Measurements from ENCODE around the gene SLC66A3. TPM values are rescaled to one million over a fixed set of nuclear protein-coding genes. Genes with fewer than 3 reads are reported as not detected.

SLC66A3 gene
- total RNA-seq, 1 experiment from 2014 or later = 55.4 TPM

- DNase-seq (ENCODE audit: low read depth, low spot score) = no peak
- in situ Hi-C loops (cut with HindIII; ENCODE audit: low pct_unique_long_range_greater_than_20kb, low sequenced_read_pairs) = no loop called here
Measured at GRCh38 chr2:11182951-11183350, 27.7 kb downstream of the SLC66A3 start.

- DNase-seq (ENCODE audit: low read depth, low spot score) = no peak
- in situ Hi-C loops (cut with HindIII; ENCODE audit: low pct_unique_long_range_greater_than_20kb, low sequenced_read_pairs) = no loop called here
Measured at GRCh38 chr2:11186145-11186544, 30.9 kb downstream of the SLC66A3 start.

GRCh38 chr2:11187083-11187619, 31.9 kb downstream of the SLC66A3 start:
- DNase-seq (ENCODE audit: low read depth, low spot score) = no peak
- in situ Hi-C loops (cut with HindIII; ENCODE audit: low pct_unique_long_range_greater_than_20kb, low sequenced_read_pairs) = no loop called here

- no peak for DNase-seq (ENCODE audit: low read depth, low spot score)
- in situ Hi-C loops (cut with HindIII; ENCODE audit: low pct_unique_long_range_greater_than_20kb, low sequenced_read_pairs) = no loop called here
Measured at GRCh38 chr2:11187731-11188130, 32.5 kb downstream of the SLC66A3 start.

GRCh38 chr2:11196246-11196645, 41.0 kb downstream of the SLC66A3 start:
- in situ Hi-C loops (cut with HindIII; ENCODE audit: low pct_unique_long_range_greater_than_20kb, low sequenced_read_pairs) = no loop called here
- DNase-seq (ENCODE audit: low read depth, low spot score) = no peak

GRCh38 chr2:11200651-11201050, 45.4 kb downstream of the SLC66A3 start:
- DNase-seq (ENCODE audit: low read depth, low spot score) = no peak
- in situ Hi-C loops (cut with HindIII; ENCODE audit: low pct_unique_long_range_greater_than_20kb, low sequenced_read_pairs) = loop anchor here (25.0 kb wide), 1 partner anchor 212 kb away; no protein-coding TSS in a partner anchor

- DNase-seq (ENCODE audit: low read depth, low spot score) = no peak
- in situ Hi-C loops (cut with HindIII; ENCODE audit: low pct_unique_long_range_greater_than_20kb, low sequenced_read_pairs) = loop anchor here (25.0 kb wide), 1 partner anchor 210 kb away; no protein-coding TSS in a partner anchor
Measured at GRCh38 chr2:11201969-11202368, 46.7 kb downstream of the SLC66A3 start.

- in situ Hi-C loops (cut with HindIII; ENCODE audit: low pct_unique_long_range_greater_than_20kb, low sequenced_read_pairs) = loop anchor here (25.0 kb wide), 1 partner anchor 209 kb away; no protein-coding TSS in a partner anchor
- DNase-seq (ENCODE audit: low read depth, low spot score) = peak; percentile 38
Measured at GRCh38 chr2:11203480-11203879, 48.2 kb downstream of the SLC66A3 start.

- DNase-seq (ENCODE audit: low read depth, low spot score) = no peak
- in situ Hi-C loops (cut with HindIII; ENCODE audit: low pct_unique_long_range_greater_than_20kb, low sequenced_read_pairs) = loop anchor here (25.0 kb wide), 1 partner anchor 204 kb away; no protein-coding TSS in a partner anchor
Measured at GRCh38 chr2:11208083-11208482, 52.8 kb downstream of the SLC66A3 start.

- DNase-seq (ENCODE audit: low read depth, low spot score) = no peak
- in situ Hi-C loops (cut with HindIII; ENCODE audit: low pct_unique_long_range_greater_than_20kb, low sequenced_read_pairs) = loop anchor here (25.0 kb wide), 1 partner anchor 200 kb away; no protein-coding TSS in a partner anchor
Measured at GRCh38 chr2:11212645-11213044, 57.4 kb downstream of the SLC66A3 start.

- in situ Hi-C loops (cut with HindIII; ENCODE audit: low pct_unique_long_range_greater_than_20kb, low sequenced_read_pairs) = loop anchor here (25.0 kb wide), 1 partner anchor 199 kb away; no protein-coding TSS in a partner anchor
- DNase-seq (ENCODE audit: low read depth, low spot score) = no peak
Measured at GRCh38 chr2:11213090-11213638, 57.9 kb downstream of the SLC66A3 start.

GRCh38 chr2:11213975-11214374, 58.7 kb downstream of the SLC66A3 start:
- in situ Hi-C loops (cut with HindIII; ENCODE audit: low pct_unique_long_range_greater_than_20kb, low sequenced_read_pairs) = loop anchor here (25.0 kb wide), 1 partner anchor 198 kb away; no protein-coding TSS in a partner anchor
- DNase-seq (ENCODE audit: low read depth, low spot score) = no peak

GRCh38 chr2:11214770-11215169, 59.5 kb downstream of the SLC66A3 start:
- no peak for DNase-seq (ENCODE audit: low read depth, low spot score)
- in situ Hi-C loops (cut with HindIII; ENCODE audit: low pct_unique_long_range_greater_than_20kb, low sequenced_read_pairs) = loop anchor here (25.0 kb wide), 1 partner anchor 198 kb away; no protein-coding TSS in a partner anchor

GRCh38 chr2:11215407-11215806, 60.1 kb downstream of the SLC66A3 start:
- no peak for DNase-seq (ENCODE audit: low read depth, low spot score)
- in situ Hi-C loops (cut with HindIII; ENCODE audit: low pct_unique_long_range_greater_than_20kb, low sequenced_read_pairs) = loop anchor here (25.0 kb wide), 1 partner anchor 197 kb away; no protein-coding TSS in a partner anchor

- no peak for DNase-seq (ENCODE audit: low read depth, low spot score)
- in situ Hi-C loops (cut with HindIII; ENCODE audit: low pct_unique_long_range_greater_than_20kb, low sequenced_read_pairs) = loop anchor here (25.0 kb wide), 1 partner anchor 192 kb away; no protein-coding TSS in a partner anchor
Measured at GRCh38 chr2:11220445-11220844, 65.2 kb downstream of the SLC66A3 start.

- in situ Hi-C loops (cut with HindIII; ENCODE audit: low pct_unique_long_range_greater_than_20kb, low sequenced_read_pairs) = loop anchor here (25.0 kb wide), 1 partner anchor 189 kb away; no protein-coding TSS in a partner anchor
- no peak for DNase-seq (ENCODE audit: low read depth, low spot score)
Measured at GRCh38 chr2:11222845-11223244, 67.6 kb downstream of the SLC66A3 start.

- in situ Hi-C loops (cut with HindIII; ENCODE audit: low pct_unique_long_range_greater_than_20kb, low sequenced_read_pairs) = loop anchor here (25.0 kb wide), 1 partner anchor 187 kb away; no protein-coding TSS in a partner anchor
- DNase-seq (ENCODE audit: low read depth, low spot score) = no peak
Measured at GRCh38 chr2:11224887-11225286, 69.6 kb downstream of the SLC66A3 start.

GRCh38 chr2:11227595-11227994, 72.3 kb downstream of the SLC66A3 start:
- peak; percentile 67 for DNase-seq (ENCODE audit: low read depth, low spot score)
- in situ Hi-C loops (cut with HindIII; ENCODE audit: low pct_unique_long_range_greater_than_20kb, low sequenced_read_pairs) = no loop called here
